COR-L47 (cell line): ENCODE measurements around the gene FARP1.

Source experiments
- DNase-seq: peaks from one replicate; lab custom pipeline; 2025; lab: John Stamatoyannopoulos, UW

FARP1 gene

DNA sequence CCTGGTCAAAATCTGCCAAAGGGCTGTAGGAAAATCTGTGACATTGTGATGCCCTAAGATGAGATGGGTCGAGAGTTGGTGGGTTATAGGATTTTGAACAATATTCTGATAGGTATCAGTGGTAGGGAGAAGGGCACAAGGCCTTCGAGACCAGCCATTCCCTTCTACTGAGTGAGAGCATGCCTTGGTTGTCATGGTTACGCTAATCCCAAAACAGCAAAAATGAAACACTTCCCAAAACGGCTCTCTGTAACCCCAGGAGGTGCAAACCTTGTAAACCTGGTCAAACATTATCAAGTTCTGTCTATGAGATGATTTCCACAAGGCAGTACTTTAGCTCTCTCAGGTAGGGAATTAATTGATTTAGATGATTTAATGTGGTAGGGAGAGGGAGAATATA is 192.8 kb downstream of the FARP1 start:
- no peak for DNase-seq

DNA sequence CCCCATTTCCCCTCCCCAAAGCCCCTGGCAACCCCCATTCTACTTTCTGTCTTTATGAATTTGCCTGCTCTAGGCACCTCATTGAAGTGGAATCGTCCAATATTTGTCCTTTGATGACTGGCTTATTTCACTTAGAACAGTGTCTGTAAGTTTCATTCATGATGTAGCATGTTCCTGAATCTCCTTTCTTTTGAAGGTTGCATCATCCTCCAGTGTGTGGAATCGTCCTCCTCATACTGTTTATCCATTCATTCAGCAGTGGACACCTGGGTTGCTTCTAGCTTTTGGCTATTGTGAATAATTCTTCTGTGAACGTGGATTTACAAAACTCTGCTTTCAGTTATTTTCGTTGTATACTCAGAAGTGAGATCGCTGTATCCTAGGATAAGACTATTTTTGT is 195.4 kb downstream of the FARP1 start:
- DNase-seq, result no peak

DNA sequence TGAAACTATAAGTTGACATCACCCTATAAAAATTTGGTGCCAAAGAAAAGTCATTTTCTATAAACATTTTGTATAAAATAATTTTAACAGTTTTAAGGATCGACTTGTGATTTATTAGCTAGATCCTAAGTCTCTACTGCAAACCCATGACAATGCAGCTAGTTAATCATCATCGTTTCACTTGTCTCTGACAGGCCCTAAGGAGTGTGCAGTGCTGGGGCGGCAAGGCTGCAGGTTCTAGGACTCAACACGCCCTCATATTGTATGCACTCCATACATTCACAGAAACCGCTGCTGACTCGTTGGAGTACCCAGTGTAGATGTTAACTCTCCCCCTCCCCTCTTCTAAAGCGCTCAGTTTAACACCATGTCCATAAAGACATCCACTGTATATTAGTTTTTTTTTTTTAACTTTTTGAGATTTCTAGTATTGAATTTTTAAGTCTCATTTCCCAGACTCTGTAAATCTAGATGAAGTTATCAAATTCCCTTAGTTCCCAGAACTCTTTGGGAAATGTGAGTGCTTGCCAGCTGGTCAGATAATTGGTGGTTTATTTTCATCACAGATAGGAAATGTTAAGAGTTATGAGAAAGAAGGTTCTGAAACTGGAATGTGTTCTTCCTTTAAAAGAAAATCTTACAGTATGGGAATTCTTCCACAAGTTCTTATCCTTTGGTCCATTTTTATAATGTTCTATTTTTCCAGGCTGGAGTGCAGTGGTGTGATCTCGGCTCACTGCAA is 197.0 kb downstream of the FARP1 start:
- no peak for DNase-seq

DNA sequence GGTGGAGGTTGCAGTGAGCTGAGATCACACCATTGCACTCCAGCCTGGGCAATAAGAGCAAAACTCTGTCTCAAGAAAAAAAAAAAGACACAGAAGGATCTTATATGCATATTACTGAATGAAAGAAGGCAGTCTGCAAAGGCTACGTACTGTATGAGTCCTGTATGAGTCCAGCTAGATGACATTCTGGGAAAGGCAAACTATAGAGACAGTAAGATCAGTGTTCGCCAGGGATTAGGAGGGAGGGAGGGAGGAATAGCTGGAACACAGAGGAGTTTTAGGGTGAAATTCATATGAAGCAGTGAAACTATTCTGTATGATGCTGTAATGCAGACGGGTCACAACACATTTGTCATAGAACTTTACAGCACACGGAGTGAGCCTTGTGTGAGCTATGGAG is 200.1 kb downstream of the FARP1 start:
- no peak for DNase-seq

DNA sequence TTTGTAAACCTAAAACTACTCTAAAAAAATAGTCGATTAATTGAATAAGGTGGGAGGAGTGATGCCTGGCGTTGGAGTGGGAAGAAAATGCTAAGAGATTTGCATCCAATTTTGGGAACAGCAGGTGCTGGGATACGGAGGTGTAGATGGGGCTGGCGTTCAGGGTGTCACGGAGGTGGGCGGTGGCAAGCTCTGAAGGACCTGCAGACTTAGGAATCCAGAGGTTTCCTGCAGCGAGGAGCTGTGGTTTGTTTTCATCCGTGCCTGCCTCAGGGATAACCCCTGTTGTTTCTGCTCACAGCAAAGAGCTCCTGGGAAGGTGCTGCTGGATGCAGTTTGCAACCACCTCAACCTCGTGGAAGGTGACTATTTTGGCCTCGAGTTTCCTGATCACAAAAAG is 200.6 kb downstream of the FARP1 start:
- no peak for DNase-seq

DNA sequence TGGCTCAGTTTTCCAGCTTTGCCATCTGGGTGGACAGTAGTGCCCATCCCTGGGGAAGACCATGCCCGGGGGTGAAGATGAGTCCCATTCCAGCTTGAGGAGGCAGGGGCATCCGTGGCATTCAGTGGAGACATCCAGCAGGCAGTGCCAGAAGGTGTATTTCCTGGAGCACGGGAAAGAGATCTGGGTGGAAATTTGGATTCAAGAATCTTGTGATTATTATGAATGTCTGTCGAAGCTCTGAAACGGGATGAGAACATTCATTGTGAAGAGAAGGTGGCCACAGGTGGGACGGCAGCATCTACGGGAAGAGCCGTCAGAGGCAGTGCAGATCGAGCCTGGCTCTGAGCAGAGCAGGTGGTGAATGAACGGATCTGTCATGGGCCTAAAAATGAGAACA is 201.5 kb downstream of the FARP1 start:
- no peak for DNase-seq

DNA sequence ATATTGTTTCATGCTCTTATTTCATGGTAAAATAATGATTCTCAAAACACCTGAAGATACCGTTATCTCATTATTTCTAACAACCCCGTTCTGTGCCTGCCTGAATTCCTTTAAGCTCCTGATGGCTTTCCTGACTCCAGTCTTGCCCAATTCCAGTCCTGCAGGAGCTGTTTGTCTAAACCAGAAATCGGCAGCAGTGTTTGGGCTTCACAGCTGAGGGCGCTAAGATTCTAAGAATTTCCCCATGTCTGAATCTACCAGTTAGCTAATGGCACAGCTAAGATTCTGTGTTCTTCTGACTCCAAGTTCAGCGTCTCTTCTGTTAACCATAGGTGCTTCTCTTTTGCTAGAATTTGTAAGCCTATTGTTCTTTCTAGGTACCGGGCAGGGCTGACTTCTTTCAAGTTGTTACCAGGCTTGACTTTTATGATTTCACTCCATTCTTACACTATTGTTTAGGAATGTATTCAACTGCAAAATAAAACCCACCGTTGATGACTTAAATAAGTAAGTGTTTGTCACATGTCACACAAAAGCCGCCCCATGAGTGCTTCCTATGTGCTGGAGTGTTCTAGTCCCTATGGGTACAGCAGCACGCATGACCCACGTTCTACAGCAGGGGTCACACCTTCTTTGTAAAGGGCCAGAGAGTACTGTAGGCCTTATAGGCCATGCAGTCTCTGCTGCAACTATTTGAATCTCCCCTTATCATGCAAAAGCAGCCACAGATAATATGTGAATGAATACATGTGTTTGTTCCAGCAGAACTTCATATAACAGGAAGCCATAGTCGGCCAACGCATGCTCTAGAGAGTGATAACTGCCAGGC is 202.4 kb downstream of the FARP1 start:
- no peak for DNase-seq

DNA sequence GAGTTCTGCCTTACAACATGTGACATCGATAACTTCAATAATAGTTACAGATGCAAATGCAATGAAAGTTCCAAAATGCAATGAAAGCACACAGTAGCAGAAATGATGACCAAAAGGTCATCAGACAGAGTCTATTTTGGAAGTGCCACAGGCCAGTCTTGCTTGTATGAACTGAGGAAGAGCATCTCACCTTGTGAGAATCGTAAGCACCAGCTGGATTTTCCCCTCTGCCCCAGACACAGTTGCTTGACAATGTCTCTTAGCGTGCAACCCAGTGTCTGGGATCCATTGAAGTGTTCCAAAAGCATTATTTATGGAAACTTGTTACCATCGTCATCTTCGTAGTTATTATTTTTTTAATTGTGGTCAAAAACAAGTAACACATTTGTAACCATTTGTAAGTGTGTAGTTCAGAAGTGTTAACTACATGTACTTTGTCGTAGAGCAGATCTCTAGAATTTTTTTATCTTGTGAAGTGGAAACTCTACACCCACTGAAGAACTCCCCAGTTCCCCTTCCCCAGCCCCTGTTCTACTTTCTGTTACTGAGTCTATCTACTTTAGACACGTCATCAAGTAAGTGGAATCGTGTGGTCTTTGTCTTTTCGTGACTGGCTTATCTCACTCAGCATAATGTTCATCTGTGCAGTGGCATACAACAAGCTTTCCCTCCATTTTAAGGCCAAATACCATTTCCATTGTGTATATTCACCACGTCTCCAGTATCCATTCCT is 204.2 kb downstream of the FARP1 start:
- no peak for DNase-seq

DNA sequence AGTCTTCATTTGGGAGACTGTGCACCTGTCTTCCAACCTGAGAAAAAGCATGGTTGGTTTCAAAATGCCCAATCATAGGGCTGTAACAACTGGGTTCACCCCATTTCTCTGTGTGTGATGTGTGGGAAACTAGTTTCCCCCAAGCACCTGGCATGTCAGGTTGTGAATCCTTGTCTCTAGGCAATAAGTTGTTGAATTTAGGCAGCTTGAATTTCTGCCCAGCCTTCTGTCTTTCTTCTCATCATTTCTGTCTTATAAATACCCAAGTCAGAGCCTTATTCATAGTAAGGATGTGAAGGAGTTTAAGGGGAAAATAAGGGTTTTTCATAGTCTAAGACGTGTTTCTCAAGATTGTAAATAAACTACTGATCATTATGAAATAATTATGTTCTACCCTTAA is 204.9 kb downstream of the FARP1 start:
- DNase-seq, result no peak

DNA sequence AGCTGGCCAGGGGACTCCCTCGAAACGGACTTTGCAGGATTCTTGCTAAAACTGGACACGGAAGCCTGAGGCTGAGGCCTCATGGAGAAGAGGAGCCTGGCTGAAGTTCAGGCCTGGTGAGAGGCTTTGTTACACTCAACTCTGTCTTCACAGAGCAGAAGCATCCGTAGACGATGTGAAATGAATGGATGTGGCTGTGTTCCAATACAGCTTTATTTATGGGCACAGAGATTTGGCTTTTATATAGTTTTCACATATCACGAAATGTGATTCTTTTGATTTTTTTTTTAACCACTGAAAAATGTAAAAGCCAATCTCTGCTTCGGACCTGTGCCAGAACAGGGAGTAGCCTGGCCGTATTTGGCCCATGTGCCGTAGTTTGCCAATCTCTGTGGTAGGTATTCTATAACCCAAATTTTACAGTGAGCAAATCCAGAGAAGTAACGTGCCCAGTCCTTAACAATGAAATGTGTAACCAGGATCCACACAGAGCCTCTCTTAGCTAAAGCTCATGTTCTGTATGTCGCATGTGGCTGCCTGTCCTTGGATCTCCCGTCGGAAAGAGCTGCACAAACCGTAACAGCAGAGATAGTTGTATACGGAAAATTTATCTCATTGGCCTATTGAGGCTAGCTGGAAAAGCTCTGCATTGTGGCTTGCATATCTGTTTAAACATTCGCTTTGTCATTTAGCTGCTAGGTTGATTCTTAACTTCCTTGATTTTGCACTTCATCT is 205.7 kb downstream of the FARP1 start:
- DNase-seq, result no peak

DNA sequence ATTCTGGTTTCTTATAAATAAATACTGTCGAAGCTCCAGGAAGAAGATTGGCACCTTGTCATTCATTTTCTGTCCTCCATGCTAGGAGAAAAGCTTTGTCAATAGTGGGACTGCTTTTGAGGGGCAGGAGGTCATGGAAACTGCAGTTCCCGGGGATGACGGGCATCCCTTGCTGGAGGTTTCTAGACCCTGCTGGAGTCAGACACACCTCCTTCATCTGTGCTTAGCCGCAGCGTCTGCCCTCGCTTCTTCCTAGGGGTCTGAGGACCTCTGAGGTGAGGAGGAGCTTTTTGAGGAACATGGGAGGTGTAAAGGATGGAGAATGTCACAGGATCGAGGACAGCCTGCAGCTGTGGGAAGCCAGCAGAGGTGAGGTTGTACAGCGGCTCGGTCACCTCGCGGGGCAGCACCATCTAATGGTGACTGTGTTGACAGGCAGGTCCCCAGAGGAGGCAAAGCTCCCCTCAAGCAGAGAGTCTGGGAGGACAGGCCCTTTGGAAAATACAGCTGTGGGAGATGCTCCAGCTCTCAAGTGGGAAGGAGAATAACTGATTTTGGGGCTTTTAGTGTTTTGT is 206.9 kb downstream of the FARP1 start:
- peak; percentile 8 for DNase-seq

DNA sequence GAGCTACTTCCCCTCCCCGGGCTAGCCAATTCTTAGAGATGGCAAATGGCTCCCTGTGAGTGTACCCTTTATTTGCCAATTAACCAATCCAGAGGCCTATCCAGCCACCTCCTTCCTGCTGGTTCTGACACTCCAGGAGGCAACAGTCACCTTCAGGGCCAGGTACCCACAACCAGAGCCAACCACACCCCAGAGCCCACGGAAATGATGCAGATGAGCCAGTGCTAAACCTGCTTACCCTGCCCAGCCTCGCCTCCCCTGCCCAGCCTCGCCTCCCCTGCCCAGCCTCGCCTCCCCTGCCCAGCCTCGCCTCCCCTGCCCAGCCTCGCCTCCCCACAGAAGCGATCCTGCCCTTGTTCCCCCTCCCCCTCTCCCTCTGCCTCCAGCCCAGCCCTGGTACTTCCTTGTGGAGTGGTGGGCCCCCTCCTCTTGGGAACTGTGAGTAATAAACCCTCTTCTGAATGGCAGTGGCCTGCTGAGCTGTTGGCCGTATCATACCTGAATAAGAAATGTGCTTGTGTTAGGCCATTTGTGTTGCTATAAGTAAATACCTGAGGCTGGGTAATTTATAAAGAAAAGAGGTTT is 207.9 kb downstream of the FARP1 start:
- no peak for DNase-seq

DNA sequence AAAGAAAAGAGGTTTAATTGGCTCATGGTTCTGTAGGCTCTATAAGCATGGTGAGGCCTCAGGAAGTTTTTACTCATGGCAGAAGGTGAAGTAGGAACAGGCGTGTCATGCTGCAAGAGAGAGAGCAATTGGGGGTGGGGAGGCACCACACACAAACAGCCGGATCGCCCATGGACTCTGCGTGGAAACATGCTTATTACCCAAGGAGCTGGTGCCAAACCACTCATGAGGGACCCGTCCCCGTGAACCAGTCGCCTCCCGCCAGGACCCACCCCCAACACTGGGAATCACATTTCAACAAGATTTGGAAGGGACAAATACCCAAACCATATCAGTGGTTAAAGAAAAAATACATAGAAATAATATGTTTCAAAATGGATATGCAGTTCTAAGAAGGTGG is 208.7 kb downstream of the FARP1 start:
- DNase-seq, result no peak

DNA sequence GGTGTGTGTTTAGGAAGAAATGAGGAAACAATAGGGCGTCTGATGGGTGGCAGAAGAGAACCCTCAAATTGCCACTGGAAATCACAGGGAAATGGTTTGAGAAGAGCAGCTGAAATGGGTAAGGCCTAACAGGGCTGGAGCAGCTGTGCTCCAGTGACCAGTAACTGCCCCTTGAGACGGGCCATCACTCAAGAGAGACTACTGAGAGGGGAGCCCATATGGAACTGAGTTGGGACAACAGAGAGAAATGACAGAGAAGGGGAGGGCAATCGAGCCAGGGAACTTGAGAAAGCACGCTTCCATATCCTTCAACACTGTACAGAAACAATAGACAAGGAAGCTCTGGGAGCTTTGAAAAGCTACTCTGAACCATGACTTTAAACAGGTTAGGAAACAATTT is 209.3 kb downstream of the FARP1 start:
- no peak for DNase-seq

DNA sequence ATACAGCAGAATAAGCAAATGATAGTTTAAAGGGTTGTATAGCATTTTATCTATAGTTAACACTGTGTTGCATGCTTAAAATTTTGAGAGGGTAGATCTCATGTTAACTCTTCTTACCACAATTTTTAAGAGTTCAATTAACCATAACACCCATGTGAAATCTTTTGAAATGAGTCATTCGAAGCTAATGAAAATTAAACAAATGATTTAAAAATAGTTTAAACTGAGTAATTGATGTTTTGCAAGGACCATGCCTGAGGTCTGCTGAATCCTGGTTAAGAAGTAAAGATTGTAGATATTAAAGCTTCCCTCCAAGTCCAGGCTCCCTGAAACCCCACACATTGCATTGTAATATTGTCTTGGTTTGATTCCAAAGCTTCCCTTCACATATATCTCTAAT is 210.9 kb downstream of the FARP1 start:
- no peak for DNase-seq

DNA sequence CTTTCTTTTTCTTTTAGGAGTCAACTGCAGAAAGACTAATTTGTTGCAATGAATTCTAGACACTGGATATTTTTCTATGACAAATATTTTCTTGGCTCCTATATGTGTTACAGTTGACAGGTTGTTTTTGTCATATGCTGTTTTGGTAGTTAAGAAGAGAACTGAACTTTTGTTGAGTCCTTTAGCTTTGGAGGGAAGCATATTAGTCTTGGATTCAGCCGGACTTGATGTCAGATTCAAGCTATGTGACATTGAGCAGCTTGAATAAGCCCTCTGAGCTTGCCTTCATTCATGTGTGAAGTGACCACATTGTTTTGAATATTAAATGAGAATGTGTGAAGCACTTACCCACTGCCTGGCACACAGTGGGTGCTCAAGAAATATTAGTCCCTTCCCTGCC is 216.0 kb downstream of the FARP1 start:
- no peak for DNase-seq

DNA sequence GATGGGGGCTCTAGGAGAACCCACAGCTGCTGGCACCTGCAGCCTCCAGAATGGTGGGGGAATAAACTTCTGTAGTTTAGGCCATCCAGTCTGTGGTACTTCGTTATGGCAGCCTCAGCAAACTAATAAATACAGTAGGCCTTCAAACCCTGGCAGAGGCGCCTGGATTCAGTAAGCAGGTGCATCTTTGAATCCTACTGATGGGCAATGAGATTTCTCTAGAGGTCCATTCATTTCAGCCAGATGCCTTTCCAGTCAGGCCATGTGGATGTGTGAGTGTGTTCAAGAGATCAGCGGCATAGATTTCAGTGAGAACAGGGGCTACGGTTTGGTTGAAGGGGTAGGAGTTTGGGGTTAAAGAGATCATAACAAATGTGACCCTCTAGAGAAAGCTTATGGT is 217.7 kb downstream of the FARP1 start:
- DNase-seq, result no peak

DNA sequence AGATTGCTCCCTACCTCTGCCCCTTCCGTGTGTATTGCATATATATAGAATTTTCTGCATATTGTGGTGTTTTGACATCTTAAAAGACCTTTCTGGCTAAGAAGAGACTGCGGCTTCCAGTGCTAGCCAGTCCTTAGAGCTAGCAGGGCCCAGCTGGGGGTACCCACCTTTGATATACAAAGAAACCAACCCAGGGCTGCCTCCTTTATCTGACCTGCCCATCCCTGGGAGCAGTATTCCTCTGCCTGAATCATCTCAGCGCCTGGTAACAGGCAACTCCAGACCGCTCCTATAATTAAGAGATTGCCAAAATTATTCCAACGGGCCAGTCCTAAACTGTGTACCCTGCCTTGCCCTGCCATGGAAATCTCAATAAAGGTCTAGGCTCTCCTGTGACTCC is 220.4 kb downstream of the FARP1 start:
- DNase-seq, result no peak

DNA sequence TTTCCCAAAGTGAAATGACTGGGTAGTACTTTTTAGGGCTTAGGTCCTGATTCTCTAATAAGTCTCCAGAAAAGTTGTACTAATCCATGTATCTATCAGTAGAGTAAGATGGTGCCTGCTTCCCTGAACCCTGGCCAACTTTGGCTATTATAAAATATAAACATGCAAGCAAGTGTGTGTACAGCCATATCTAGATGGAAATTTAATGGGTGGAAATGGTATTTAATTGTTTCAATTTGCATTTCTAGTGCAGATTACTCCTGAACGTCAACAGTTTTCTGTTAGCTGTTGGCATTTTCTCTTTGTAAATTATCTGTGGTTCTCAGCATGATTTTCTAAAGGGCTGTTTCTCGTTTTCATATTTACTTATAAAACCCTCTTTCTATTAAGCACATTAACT is 221.3 kb downstream of the FARP1 start:
- no peak for DNase-seq

DNA sequence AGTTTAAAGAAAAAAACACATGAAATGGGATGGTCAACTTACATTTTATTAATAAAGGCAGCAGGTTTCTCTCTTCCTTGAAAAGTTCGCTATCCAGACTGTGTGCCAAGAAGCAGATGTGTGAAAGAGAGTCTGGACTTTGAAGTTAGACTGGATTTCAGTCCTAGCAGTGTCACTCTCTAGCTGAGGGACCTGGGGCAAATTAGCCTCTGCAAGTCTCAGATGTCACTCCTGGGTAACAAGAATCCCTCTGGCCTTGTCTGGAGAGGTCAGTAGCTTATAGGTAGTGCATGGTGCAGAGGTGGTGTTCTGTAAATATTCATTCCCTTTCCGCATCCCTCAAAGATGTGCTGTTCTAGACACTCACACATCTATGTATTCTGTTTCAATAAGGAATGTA is 221.8 kb downstream of the FARP1 start:
- DNase-seq, result no peak

DNA sequence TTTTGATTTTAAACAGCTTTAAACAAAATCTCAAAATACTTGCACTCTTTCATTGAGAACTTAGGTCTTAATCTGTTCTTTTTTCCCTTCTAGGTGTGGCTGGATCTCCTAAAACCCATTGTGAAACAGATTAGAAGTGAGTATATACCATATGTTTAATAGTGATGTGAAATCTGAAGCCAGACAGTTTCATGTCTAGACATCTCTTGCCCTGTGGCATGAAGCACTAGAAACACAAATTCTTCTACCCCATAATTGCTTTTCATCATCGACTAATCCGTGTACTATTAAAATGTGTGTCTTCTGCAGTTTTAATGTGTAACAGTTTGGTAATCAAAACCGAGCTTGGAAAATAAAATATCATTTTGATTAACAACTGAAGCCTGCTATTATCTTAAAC is 222.4 kb downstream of the FARP1 start:
- no peak for DNase-seq

DNA sequence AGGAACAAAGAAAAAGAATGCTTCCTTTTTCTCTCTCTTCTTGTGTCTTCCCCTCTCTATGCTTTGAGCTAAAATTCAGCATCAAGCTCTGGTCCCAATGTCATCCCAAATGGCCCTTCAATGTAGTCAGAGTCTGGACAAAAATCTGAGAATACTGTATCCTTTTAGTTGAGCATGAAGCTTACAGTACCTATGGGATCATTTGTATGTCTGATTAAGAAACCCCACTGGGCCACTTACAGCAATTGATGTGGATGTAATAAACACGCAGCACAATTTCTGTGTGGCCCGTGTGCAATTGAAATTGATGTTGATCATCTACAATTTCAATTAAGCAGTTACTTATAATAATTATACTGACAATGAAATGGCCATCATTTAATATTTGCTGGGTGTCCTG is 223.1 kb downstream of the FARP1 start:
- DNase-seq, result no peak
